Ammon's horn (tissue), 1 donor: Measurements from ENCODE around the gene PGR.

Experiments
- DNase-seq: peaks from one replicate; pipeline ENCODE4 v3.0.0-alpha.2; 2016; ENCODE audit warnings: low spot score

The PGR gene

DNA sequence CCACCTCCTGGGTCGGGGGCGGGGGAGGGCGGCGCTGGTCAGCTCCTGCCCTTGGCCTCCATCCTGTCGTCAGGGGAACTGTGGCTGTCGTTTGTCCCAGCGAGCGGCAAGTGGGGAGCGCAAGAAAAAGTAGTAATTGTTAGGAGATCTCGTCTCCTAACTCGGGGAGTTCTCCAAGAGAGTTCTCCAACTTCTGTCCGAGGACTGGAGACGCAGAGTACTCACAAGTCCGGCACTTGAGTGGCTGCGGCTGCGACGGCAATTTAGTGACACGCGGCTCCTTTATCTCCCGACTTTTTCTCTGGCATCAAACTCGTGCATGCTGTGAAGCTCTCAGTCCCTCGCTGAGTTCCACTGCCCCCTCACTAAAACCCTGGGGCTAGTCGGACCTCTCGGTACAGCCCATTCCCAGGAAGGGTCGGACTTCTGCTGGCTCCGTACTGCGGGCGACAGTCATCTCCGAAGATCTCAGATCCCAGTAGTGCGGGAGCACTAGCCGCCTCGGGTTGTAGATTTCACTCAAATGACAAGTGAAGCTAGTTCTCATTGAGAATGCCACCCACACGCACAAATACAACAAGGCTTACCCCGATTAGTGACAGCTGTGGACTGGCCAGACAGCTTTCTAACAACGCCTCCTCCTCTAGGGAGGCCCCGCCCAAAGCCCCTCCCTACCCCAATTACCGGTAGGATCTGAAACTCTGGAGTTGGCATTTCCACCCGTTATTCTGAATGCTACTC, at the start of gene PGR:
Gene PGR, minus strand, starts transcription at position 611 of the 741 bp plus-strand sequence. CDS start 743 bp downstream, outside the sequence.
- peak; percentile 2 for DNase-seq

DNA sequence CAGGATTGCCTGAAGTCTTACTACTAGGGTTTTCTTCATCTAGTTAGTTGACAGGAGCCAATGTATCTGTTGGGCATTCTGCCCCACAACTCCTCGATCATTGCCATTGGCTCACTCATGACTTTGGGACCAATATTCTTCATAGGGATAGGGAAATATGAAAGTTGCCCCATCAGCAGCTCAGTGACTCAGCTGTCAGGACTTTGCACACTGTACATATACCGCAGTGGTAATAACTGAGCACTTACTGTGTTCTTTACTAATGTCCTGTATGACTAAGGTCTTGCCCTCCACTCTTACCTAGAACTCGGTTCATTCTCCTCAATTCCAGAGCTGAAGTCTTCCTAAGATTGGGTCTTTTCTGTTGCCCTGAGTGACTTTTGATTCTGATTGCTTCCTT, 46.8 kb upstream of the PGR start:
- no peak for DNase-seq

DNA sequence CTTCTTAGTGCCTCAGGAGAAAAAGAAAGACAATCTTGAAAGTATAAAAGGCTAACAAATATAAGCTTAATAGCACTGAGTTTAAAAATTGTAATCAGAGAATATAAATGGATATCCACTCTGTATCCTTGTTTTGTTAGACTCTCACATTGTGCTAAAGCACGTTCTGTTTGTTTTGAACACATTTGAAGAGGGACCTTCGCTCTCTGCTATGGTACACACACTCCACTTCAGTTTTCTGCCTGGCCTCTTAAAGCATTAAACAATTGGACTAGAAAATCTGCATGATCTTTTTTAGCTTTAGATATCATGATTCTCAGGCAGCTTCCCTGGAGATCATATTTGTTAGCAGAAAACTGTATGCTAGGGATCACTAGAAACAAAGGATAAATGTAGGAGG, 40.3 kb upstream of the PGR start:
- DNase-seq = no peak

- DNase-seq = no peak
These were observed 36.4 kb upstream of the PGR start for GRCh38 chr11:101166038-101166437.

DNA sequence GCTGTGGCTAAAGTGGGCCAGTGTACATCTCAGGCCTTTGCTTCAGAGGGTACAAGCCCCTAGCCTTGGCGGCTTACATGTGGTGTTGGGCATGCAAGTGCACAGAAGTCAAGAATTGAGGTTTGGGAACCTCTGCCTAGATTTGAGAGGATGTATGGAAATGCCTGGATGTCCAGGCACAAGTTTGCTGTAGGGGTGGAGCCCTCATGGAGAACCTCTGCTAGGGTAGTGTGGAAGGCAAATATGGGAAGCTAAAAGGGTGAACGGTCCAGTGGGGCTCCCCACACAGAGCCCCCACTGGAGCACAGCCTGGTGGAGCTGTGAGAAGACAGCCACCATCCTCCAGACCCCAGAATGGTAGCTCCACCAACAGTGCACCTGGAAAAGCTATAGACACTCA, 28.5 kb upstream of the PGR start:
- DNase-seq = no peak

DNA sequence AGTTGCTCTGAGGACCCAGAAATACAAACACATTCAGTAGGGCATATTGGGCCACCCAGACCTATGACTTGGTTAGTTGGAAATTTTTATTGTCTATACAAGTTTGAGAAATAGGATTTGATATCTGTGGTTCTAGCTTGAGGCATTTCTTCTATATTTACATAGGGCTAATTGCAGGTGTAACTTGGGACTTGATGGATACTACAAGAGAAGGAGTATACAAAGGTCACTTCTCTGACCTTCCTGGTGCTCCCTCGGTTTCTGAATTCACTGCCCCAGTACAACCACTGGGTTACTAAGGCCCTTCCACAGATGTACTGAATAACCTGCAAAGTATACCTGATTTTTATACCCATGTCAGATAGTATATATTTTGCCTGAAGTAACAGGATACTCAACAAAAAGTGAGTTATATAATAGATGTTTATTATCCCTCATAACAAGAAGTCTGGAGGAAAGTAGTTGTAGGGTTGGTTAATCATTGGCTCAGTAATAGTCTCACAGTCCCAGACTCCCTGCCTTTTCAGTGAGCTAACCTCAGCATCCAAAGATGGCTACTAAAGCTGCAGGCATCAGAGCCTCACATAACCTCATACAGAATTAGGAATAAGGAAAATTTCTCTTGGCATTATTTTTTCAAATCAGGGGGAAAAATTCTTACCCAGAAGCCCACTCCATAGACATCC, 8.8 kb upstream of the PGR start:
- no peak for DNase-seq

DNA sequence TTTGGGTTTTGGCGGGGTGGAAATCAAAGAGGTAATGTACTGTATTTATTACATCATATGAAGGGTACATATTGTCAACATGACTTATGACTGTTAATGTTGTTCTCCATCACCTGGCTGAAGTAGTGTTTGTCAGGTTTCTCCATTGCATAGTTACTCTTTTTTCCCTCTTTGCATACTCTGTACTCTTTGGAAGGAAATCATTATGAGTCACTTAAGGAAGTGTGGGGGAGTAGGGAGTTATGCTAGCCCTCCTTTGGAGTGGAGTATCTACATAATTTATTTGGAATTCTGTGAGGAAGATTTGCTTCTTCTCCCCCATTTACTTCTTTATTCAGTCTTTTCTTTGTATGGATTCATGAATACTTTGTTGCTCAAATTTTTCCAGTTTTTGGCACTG, 3.6 kb upstream of the PGR start:
- no peak for DNase-seq

DNA sequence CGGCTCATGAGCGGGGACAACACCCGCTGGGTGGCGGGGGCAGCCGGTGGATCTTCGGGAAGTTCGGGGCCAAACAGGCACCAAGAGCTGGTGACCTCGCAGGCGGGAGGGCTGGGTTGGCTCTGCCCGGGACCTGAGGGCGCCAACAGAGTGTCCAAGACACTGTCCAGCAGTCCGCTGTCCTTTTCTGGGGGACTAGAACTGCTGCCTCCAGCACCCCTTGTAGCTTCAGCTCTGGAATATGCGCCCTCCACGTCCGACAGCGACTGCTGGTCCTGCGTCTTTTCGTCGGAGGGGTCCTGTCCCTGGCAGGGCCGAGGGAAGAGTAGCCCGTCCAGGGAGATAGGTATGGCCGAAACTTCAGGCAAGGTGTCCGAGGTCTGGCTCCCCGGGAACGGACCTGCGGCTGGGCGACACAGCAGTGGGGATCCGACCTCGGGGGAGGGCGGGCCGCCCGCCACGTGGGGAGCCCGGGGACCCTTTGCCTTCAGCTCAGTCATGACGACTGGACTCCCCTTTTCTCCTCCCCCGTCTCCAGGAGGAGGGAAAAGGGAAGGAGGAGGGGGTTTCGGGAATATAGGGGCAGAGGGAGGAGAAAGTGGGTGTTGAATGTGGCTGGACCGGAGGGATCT, 926 bp downstream of the PGR start:
- no peak for DNase-seq

GRCh38 chr11:101127699-101128570, 1.7 kb downstream of the PGR start:
- DNase-seq = no peak

- no peak for DNase-seq
These were observed 2.4 kb downstream of the PGR start for GRCh38 chr11:101127197-101127698.

- DNase-seq = no peak
These were observed 2.9 kb downstream of the PGR start for GRCh38 chr11:101126551-101127196.

DNA sequence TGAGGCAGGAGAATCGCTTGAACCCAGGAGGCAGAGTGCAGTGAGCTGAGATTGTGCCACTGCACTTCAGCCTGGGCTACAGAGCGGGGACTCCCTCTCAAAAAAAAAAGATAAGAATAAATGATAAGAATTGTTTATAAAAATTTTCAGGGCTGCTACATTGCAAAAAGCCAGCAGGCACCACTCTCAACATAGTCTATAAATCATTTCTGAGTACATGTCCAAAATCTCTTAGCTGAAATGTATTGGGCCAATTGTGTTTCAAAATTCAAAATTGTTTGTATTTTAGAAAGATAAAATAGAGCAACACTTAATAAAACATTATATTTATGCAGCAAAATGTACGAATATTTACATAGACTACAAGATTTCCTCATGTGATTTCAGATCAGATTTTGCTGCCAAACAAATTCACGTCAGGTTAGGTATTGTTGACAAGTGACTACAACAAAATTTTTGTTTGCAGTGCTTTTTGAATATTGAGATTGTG, 13.9 kb downstream of the PGR start:
- no peak for DNase-seq

- no peak for DNase-seq
These were observed 16.1 kb downstream of the PGR start for GRCh38 chr11:101113540-101113939.

- no peak for DNase-seq
These were observed 24.9 kb downstream of the PGR start for GRCh38 chr11:101104716-101105115.

DNA sequence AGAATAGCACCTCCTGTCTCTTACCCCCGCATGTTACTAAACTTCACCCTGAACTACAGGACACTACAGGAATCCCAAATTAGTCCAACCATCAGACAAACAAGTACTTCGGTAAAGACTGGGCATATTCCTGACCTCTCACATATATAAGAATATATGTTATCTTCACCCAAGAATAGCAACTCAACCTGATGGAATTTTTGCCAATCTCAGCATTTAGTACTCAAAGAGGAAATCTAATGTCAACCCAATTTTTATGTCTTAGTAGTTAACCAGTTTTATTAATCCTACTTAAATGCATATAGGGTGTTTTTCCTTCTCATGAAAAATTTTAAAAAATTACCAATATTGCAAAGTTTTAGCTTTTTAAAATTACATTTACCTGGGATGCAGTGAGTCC, 26.2 kb downstream of the PGR start:
- DNase-seq = no peak

- no peak for DNase-seq
These were observed 29.0 kb downstream of the PGR start for GRCh38 chr11:101100601-101101000.

- DNase-seq = no peak
These were observed 33.4 kb downstream of the PGR start for GRCh38 chr11:101096036-101096704.

GRCh38 chr11:101091781-101092180, 37.8 kb downstream of the PGR start:
- no peak for DNase-seq

DNA sequence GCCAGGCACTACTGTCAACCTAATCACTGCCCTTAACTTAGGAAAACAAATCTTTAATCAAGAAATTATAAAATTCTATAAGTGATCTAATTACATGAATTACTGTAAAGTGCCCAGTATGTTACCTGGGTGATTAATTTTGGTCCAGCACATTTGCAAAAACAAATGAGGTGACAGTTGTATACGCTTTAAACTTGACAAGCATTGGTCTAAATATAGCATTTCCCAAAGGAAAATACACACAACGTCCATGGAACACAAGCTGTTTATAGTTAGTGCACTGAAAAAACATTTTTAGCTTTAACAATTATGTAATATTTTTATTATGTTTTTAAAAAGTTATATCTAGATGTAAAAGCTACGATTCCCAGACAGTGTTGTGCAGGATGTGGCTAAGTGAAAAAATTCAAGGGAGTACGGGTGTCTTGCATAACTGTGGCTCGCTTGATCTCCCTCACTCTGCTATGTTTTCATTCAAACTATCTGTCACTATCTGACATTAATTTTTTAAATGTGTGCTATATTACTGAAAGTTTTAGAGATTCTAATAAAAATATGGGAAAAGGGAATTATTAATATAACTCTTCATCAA, 38.8 kb downstream of the PGR start:
- no peak for DNase-seq

DNA sequence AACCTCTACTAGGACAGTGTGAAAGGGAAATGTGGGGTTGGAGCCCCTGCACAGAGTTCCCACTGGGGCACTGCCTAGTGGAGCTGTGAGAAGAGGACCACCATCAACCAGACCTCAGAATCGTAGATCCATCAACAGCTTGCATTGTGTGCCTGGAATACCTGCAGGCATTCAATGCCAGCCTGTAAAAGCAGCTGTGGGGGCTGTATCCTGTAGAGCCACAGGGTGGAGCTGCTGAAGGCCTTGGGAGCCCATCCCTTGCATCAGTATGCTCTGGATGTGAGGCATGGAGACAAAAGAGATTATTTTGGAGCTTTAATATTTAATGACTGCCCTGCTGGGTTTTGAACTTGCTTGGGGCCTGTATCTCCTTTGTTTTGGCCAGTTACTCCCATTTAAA, 46.3 kb downstream of the PGR start:
- DNase-seq = no peak
